Endothelial cell of umbilical vein (primary cell): ENCODE results near the gene C1orf167. TPM values are rescaled to one million over a fixed set of nuclear protein-coding genes. Genes with fewer than 3 reads are reported as not detected.

Experiments used
- BruUV-seq: library from RNA; stranded (reverse); fragments of 400-500 nt; replicated peaks from 2 replicates; lab custom pipeline; 2021; lab: Mats Ljungman, UMichigan
- CTCF ChIA-PET: fragments of 300-600, 350-600 bp; sonication (Branson Sonifier 250); formaldehyde crosslinking; loops from one replicate; lab custom pipeline; 2021; ENCODE audit warnings: antibody characterized with exemption, inconsistent platforms; lab: Charles Lee
- POLR2A ChIA-PET: fragments of 300-600, 350-600 bp; sonication (Branson Sonifier 250); formaldehyde crosslinking; loops from one replicate; lab custom pipeline; 2021; ENCODE audit warnings: antibody characterized with exemption, inconsistent platforms; lab: Charles Lee
- DNase-seq: peaks from one replicate; pipeline ENCODE4 v3.0.0-alpha.2; 2011; ENCODE audit warnings: low read depth, low spot score
- FAIRE-seq: peaks from 2 replicates; lab custom pipeline; 2011; peaks lifted over from hg19 to GRCh38; lab: Jason Lieb, UNC
- H2AFZ ChIP-seq: 2 replicates; pipeline ENCODE4 v1.6.0; 2012; ENCODE audit warnings: low read depth, low read length, control low read depth, inconsistent platforms
- H3K27ac ChIP-seq: 2 replicates; pipeline ENCODE4 v1.5.1; 2011; ENCODE audit warnings: low read depth, mild to moderate bottlenecking, control low read depth, low read length, moderate library complexity; ENCODE audit not compliant: insufficient read depth
- H3K27me3 ChIP-seq, 2 experiments: 2 replicates each; pipeline versions ENCODE4 v1.6.0 to v1.6.1; 2011; ENCODE audit warnings: low read length in 2 of 2, mixed read lengths in 1 of 2; ENCODE audit not compliant: control insufficient read depth in 2 of 2, insufficient read depth in 2 of 2
- H3K36me3 ChIP-seq, 2 experiments: 2 replicates in 1 of 2; 3 replicates in 1 of 2; pipeline ENCODE4 v1.5.1; 2011; ENCODE audit warnings: low read length in 2 of 2, mild to moderate bottlenecking in 1 of 2, moderate library complexity in 1 of 2; ENCODE audit not compliant: control insufficient read depth in 2 of 2, insufficient read depth in 2 of 2; ENCODE audit errors: extremely low read depth in 1 of 2
- H3K4me1 ChIP-seq: 3 replicates; pipeline ENCODE4 v1.5.1; 2011; ENCODE audit warnings: mild to moderate bottlenecking, low read length; ENCODE audit not compliant: control insufficient read depth, insufficient read depth; ENCODE audit errors: extremely low read depth
- H3K4me2 ChIP-seq: 2 replicates; pipeline ENCODE4 v1.6.1; 2011; ENCODE audit warnings: low read length, control low read depth, mixed read lengths; ENCODE audit not compliant: insufficient read depth
- H3K4me3 ChIP-seq, 3 experiments: fragments of 200-600 bp in 1 of 3; sonication (generic), shearing (Covaris generic) in 1 of 3; replicated peaks in 1 of 3; 2 replicates each; pipeline ENCODE4 v1.5.1; 2011 to 2016; ENCODE audit warnings: control low read depth in 3 of 3, low read length in 3 of 3, mild to moderate bottlenecking in 2 of 3, inconsistent platforms in 1 of 3, low read depth in 1 of 3, moderate library complexity in 1 of 3; ENCODE audit not compliant: insufficient read depth in 1 of 3
- H3K79me2 ChIP-seq: 2 replicates; pipeline ENCODE4 v1.6.0; 2012; ENCODE audit warnings: low read length, inconsistent platforms; ENCODE audit not compliant: control insufficient read depth, insufficient read depth
- H3K9ac ChIP-seq: replicated peaks from 2 replicates; pipeline ENCODE3; 2011; ENCODE audit warnings: low read length, control low read depth; ENCODE audit not compliant: insufficient read depth; ENCODE audit errors: extremely low read depth
- H3K9me1 ChIP-seq: replicated peaks from 3 replicates; pipeline ENCODE4 v1.6.0; 2011; ENCODE audit warnings: mild to moderate bottlenecking, low read length; ENCODE audit not compliant: control insufficient read depth, insufficient read depth; ENCODE audit errors: extremely low read depth
- H3K9me3 ChIP-seq: replicated peaks from 2 replicates; pipeline ENCODE4 v1.5.1; 2012; ENCODE audit warnings: low read length, inconsistent platforms; ENCODE audit not compliant: control insufficient read depth, insufficient read depth
- H4K20me1 ChIP-seq: replicated peaks from 2 replicates; pipeline ENCODE3; 2011; ENCODE audit warnings: mild to moderate bottlenecking, low read length; ENCODE audit not compliant: control insufficient read depth, insufficient read depth; ENCODE audit errors: extremely low read depth
- EZH2 ChIP-seq: IDR thresholded peaks from 2 replicates; pipeline ENCODE4 v1.6.1; 2012; ENCODE audit warnings: borderline replicate concordance, low read depth, mild to moderate bottlenecking, moderate library complexity, low read length, inconsistent platforms; ENCODE audit not compliant: severe bottlenecking
- FOS ChIP-seq: IDR thresholded peaks from 2 replicates; pipeline ENCODE4 v1.6.1; 2011; ENCODE audit warnings: mild to moderate bottlenecking, low read length, moderate library complexity, borderline replicate concordance; ENCODE audit not compliant: insufficient read depth
- GATA2 ChIP-seq: IDR thresholded peaks from 2 replicates; pipeline ENCODE4 v1.7.0; 2011; ENCODE audit warnings: low read depth, mild to moderate bottlenecking, moderate library complexity, mixed read lengths, low read length; ENCODE audit not compliant: insufficient read length, insufficient read depth
- JUN ChIP-seq: IDR thresholded peaks from 2 replicates; pipeline ENCODE4 v1.6.1; 2011; ENCODE audit warnings: borderline replicate concordance, low read depth; ENCODE audit not compliant: insufficient read length, insufficient read depth
- MYC ChIP-seq: IDR thresholded peaks from one replicate; pipeline ENCODE4 v1.6.1; 2011; ENCODE audit warnings: mild to moderate bottlenecking, low read depth, low read length
- POLR2A ChIP-seq: IDR thresholded peaks from 2 replicates; pipeline ENCODE4 v1.6.1; 2012; ENCODE audit warnings: low read depth, mild to moderate bottlenecking, control low read depth, low read length
- POLR2AphosphoS5 ChIP-seq: IDR thresholded peaks from 2 replicates; pipeline ENCODE4 v1.6.1; 2012; ENCODE audit warnings: low read depth, mild to moderate bottlenecking, control low read depth, low read length, moderate library complexity; ENCODE audit not compliant: insufficient read depth
- dilution Hi-C: fragments of 300-500 bp; cut with MboI; formaldehyde crosslinking; loops from one replicate; pipeline ENCODE4 v1.15.0; 2019; ENCODE audit warnings: low sequenced_read_pairs; ENCODE audit not compliant: extremely low pct_ligation_motif_present
- intact Hi-C: fragments of 100-400 bp; cut with micrococcal nuclease; formaldehyde crosslinking; loops from one replicate; pipeline ENCODE4 v1.10.0; 2022
- polyA plus RNA-seq, 4 experiments: library from polyadenylated mRNA; depleted of rRNA in 3 of 4; stranded (reverse) in 3 of 4; unstranded in 1 of 4; fragments of >200 nt; gene quantifications; 2 replicates each; pipeline versions ENCODE4 v1.2.1 to v1.2.3, GENCODE V29; 2011 to 2012; ENCODE audit warnings: missing spikeins in 1 of 4
- total RNA-seq: library from RNA; stranded (reverse); gene quantifications from 2 replicates; pipeline ENCODE4 v1.2.3, GENCODE V29; 2021
- TF ChIP-seq, protein P1 (sequence below), 2 donors: IDR thresholded peaks; 1 replicate in 1 of 2; 2 replicates in 1 of 2; pipeline ENCODE4 v1.5.1; 2011; ENCODE audit warnings: low read length in 2 of 2, mild to moderate bottlenecking in 2 of 2, moderate library complexity in 2 of 2, control low read depth in 1 of 2, inconsistent platforms in 1 of 2, low read depth in 1 of 2; ENCODE audit not compliant: insufficient read depth in 1 of 2; ENCODE audit errors: extremely low read depth in 1 of 2
- TF ChIP-seq, protein P2 (sequence below): IDR thresholded peaks from 2 replicates; pipeline ENCODE4 v1.6.1; 2011; ENCODE audit not compliant: insufficient read depth, insufficient read length

The C1orf167 gene
- total and polyA plus RNA-seq, 2 donors (not counting 3 experiments of a cell fraction or from before 2014, with no cell fraction given): not detected

DNA sequence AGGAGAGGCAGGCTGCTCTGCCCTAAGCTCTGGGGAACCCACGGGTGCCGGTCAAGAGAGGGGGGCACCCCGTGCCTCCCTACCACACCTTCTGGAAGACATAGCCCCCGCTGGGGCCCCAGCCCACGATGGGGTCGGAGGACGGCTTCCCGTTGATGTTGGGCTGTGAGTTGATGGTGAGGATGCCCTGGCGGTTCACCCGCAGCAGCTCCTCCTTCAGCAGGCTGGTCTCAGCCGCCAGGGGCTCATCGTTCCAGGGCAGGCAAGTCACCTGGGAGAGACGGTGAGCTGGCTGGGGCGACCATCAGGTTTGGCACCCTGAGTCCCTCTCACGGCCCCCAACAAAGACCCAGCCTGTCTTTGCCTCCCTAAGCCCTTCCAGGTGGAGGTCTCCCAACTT is 31.8 kb downstream of the C1orf167 start:
- DNase-seq: no peak
- no peak overlapping the region for H3K4me2 ChIP-seq
- no TSS peak for BruUV-seq
- no peak for TF ChIP-seq POLR2A
- no peak for TF ChIP-seq FOS
- TF ChIP-seq, protein P1, sequence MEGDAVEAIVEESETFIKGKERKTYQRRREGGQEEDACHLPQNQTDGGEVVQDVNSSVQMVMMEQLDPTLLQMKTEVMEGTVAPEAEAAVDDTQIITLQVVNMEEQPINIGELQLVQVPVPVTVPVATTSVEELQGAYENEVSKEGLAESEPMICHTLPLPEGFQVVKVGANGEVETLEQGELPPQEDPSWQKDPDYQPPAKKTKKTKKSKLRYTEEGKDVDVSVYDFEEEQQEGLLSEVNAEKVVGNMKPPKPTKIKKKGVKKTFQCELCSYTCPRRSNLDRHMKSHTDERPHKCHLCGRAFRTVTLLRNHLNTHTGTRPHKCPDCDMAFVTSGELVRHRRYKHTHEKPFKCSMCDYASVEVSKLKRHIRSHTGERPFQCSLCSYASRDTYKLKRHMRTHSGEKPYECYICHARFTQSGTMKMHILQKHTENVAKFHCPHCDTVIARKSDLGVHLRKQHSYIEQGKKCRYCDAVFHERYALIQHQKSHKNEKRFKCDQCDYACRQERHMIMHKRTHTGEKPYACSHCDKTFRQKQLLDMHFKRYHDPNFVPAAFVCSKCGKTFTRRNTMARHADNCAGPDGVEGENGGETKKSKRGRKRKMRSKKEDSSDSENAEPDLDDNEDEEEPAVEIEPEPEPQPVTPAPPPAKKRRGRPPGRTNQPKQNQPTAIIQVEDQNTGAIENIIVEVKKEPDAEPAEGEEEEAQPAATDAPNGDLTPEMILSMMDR (IDR thresholded peaks at IDR 0.05; ENCODE audit: extremely low read depth in 1 of 2, insufficient read depth in 1 of 2, low read depth in 1 of 2, low read length in 2 of 2): no peak
- TF ChIP-seq GATA2: no peak
- TF ChIP-seq, protein P2, sequence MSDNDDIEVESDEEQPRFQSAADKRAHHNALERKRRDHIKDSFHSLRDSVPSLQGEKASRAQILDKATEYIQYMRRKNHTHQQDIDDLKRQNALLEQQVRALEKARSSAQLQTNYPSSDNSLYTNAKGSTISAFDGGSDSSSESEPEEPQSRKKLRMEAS: no peak
- no peak for TF ChIP-seq POLR2AphosphoS5
- no peak for TF ChIP-seq JUN
- TF ChIP-seq EZH2: no peak
- no peak for TF ChIP-seq MYC
- H2AFZ ChIP-seq: no peak overlapping the region
- POLR2A ChIA-PET: no interaction called here
- no peak overlapping the region for H3K27ac ChIP-seq
- dilution Hi-C loops (no loop called here), intact Hi-C loops (no loop called here)
- no peak for FAIRE-seq
- H3K36me3 ChIP-seq: peaks cover 3 to 37% of the 10 kb centered on the region in 2 experiments
- no peaks in the 10 kb centered on the region for H3K27me3 ChIP-seq
- H3K79me2 ChIP-seq: no peaks in the 10 kb centered on the region
- CTCF ChIA-PET: interaction anchor here (1.7 kb wide), 1 partner anchor 9 kb away, joined by 5 read pairs; no protein-coding TSS in a partner anchor
- no peaks in the 10 kb centered on the region for H3K9me1 ChIP-seq
- no peaks in the 10 kb centered on the region for H3K9me3 ChIP-seq
- H3K4me1 ChIP-seq: peaks cover 34% of the 10 kb centered on the region
- H3K9ac ChIP-seq: no peak overlapping the region
- H3K4me3 ChIP-seq: no peak overlapping the region
- no peaks in the 10 kb centered on the region for H4K20me1 ChIP-seq
